ENCODE results near the gene TMEM39B. TPM values are rescaled to one million over a fixed set of nuclear protein-coding genes. Genes with fewer than 3 reads are reported as not detected.

TMEM39B gene
- total RNA-seq, 1 donor from 2014 or later, result 13.3 TPM

DNA sequence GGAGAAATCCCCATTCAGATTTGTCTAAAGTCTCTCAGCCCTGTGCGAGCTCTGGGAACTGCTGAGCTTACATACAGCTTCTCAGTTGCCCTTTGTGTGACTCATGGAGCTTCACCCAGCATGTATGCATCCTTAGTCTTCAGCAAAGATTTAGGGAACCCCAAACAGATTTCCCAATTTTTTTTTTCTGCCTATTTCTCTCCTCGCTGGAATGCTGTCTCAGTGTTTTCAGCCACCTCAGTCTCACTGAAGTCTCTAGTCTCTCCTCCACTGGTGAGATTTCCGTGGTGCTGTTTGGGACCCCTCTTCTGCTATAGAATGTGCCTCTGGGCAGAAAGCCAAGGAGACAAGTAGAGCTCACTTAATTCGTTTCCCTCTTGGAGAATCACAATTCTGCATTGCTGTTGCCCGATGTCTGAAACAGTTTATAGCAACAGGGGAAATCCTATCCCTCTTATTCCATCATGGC, 78.6 kb downstream of the TMEM39B start:
- H3K27ac Mint-ChIP-seq (ENCODE audit: unreplicated experiment), result peak overlapping the region; percentile 1
- Histone ChIP-seq H3K4me3 (ENCODE audit: insufficient read depth, low read depth, low read length) (no peak overlapping the region), H3K9me3 (ENCODE audit: insufficient read depth, low read depth, low read length) (no peaks in the 10 kb centered on the region), H3K27me3 (ENCODE audit: insufficient read depth, low read length) (no peaks in the 10 kb centered on the region), H3K9ac (ENCODE audit: low read length) (peak overlapping the region; percentile 26), H3K4me2 (ENCODE audit: low read length) (peak overlapping the region; percentile 51), H3K4me1 (ENCODE audit: insufficient read depth, low read length) (peaks cover 8% of the 10 kb centered on the region), H3K27ac (ENCODE audit: low read depth, low read length) (no peak overlapping the region), H4K20me1 (ENCODE audit: insufficient read depth, low read length) (peaks cover 70% of the 10 kb centered on the region), H2AFZ (ENCODE audit: low read depth, low read length) (no peak overlapping the region), H3K36me3 (ENCODE audit: insufficient read depth, low read length) (no peaks in the 10 kb centered on the region), H3K79me2 (ENCODE audit: insufficient read depth, low read length) (peaks cover 74% of the 10 kb centered on the region)
- FAIRE-seq, result no peak
- H3K4me1 Mint-ChIP-seq (ENCODE audit: low read depth, unreplicated experiment), result peaks cover 14% of the 10 kb centered on the region
- no peak overlapping the region for H3K4me3 Mint-ChIP-seq (ENCODE audit: unreplicated experiment)
- peaks cover 7% of the 10 kb centered on the region for H3K36me3 Mint-ChIP-seq (ENCODE audit: low read depth, unreplicated experiment)
- peak; percentile 71 for DNase-seq (ENCODE audit: low read depth)
- H3K27me3 Mint-ChIP-seq (ENCODE audit: low read depth, unreplicated experiment), result no peaks in the 10 kb centered on the region
- TF ChIP-seq, protein P1, sequence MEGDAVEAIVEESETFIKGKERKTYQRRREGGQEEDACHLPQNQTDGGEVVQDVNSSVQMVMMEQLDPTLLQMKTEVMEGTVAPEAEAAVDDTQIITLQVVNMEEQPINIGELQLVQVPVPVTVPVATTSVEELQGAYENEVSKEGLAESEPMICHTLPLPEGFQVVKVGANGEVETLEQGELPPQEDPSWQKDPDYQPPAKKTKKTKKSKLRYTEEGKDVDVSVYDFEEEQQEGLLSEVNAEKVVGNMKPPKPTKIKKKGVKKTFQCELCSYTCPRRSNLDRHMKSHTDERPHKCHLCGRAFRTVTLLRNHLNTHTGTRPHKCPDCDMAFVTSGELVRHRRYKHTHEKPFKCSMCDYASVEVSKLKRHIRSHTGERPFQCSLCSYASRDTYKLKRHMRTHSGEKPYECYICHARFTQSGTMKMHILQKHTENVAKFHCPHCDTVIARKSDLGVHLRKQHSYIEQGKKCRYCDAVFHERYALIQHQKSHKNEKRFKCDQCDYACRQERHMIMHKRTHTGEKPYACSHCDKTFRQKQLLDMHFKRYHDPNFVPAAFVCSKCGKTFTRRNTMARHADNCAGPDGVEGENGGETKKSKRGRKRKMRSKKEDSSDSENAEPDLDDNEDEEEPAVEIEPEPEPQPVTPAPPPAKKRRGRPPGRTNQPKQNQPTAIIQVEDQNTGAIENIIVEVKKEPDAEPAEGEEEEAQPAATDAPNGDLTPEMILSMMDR (IDR thresholded peaks at IDR 0.05; ENCODE audit: insufficient read depth, low read depth, low read length), result no peak
- no peak for TF ChIP-seq EZH2 (IDR thresholded peaks at IDR 0.05; ENCODE audit: insufficient read depth, low read length)
- H3K9me3 Mint-ChIP-seq (ENCODE audit: unreplicated experiment), result no peaks in the 10 kb centered on the region

Small RNA genes lying within 50 kb of the gene (microRNA-seq; reads per million reads assigned to microRNA genes)
- gene MIR5585, result not detected

Other genes with a start within 250 kb of the TMEM39B start
- 260 and 271 TPM in 2 replicates for gene PTP4A2, start 134.6 kb upstream of the TMEM39B start, total RNA-seq
- gene KHDRBS1, start 59.1 kb upstream of the TMEM39B start, total RNA-seq, result 126 and 139 TPM in 2 replicates
- 113 and 122 TPM in 2 replicates for gene KPNA6, start 35.1 kb downstream of the TMEM39B start, total RNA-seq
- gene TXLNA, start 106.7 kb downstream of the TMEM39B start, total RNA-seq, result 65.8 and 66.6 TPM in 2 replicates
- gene CCDC28B, start 127.7 kb downstream of the TMEM39B start, total RNA-seq, result 16.0 and 19.2 TPM in 2 replicates
- 0.87 and 1.0 TPM in 2 replicates for gene IQCC, start 132.7 kb downstream of the TMEM39B start, total RNA-seq
- gene DCDC2B, start 136.2 kb downstream of the TMEM39B start, total RNA-seq, result not detected in 2 replicates
- gene TMEM234, start 149.4 kb downstream of the TMEM39B start, total RNA-seq, result 16.7 and 17.3 TPM in 2 replicates
- gene EIF3I, start 149.5 kb downstream of the TMEM39B start, total RNA-seq, result 173 and 184 TPM in 2 replicates
- gene FAM167B, start 174.3 kb downstream of the TMEM39B start, total RNA-seq, result 0.64 and 0.75 TPM in 2 replicates
- 0.30 TPM in 1 of 2 replicates, not detected in the other for gene LCK, start 178.3 kb downstream of the TMEM39B start, total RNA-seq
- 94.1 and 99.6 TPM in 2 replicates for gene HDAC1, start 219.1 kb downstream of the TMEM39B start, total RNA-seq